HG03039 (cell line): Measurements from ENCODE around the gene SRBD1.
A peak's percentile ranks its signal among the peaks of the same experiment; 100 is the strongest.

Experiments
- ATAC-seq: cut with Tn5 transposase; IDR thresholded peaks from one replicate; pipeline ENCODE4 v1.9.1; 2021; ENCODE audit warnings: mild to moderate bottlenecking, moderate library complexity; ENCODE audit not compliant: unreplicated experiment

Gene SRBD1

GRCh38 chr2:45634223-45634622 lies 23.2 kb upstream of the SRBD1 start:
- no peak for ATAC-seq

- ATAC-seq = no peak
Measured at GRCh38 chr2:45631955-45632354, 20.9 kb upstream of the SRBD1 start.

GRCh38 chr2:45631319-45631718 lies 20.3 kb upstream of the SRBD1 start:
- no peak for ATAC-seq

GRCh38 chr2:45629971-45630370 lies 18.9 kb upstream of the SRBD1 start:
- no peak for ATAC-seq

GRCh38 chr2:45627911-45628310 lies 16.8 kb upstream of the SRBD1 start:
- no peak for ATAC-seq

GRCh38 chr2:45626387-45627221 lies 15.5 kb upstream of the SRBD1 start:
- ATAC-seq = no peak

GRCh38 chr2:45625824-45626223 lies 14.8 kb upstream of the SRBD1 start:
- ATAC-seq = no peak

GRCh38 chr2:45623098-45623497 lies 12.0 kb upstream of the SRBD1 start:
- no peak for ATAC-seq

GRCh38 chr2:45622336-45623075 lies 11.4 kb upstream of the SRBD1 start:
- ATAC-seq = no peak

- no peak for ATAC-seq
Measured at GRCh38 chr2:45617496-45617895, 6.4 kb upstream of the SRBD1 start.

GRCh38 chr2:45616658-45617411 lies 5.8 kb upstream of the SRBD1 start:
- no peak for ATAC-seq

- no peak for ATAC-seq
Measured at GRCh38 chr2:45614871-45615415, 3.9 kb upstream of the SRBD1 start.

GRCh38 chr2:45614330-45614729 lies 3.3 kb upstream of the SRBD1 start:
- ATAC-seq = no peak

GRCh38 chr2:45612731-45613130 lies 1.7 kb upstream of the SRBD1 start:
- no peak for ATAC-seq

GRCh38 chr2:45612285-45612684 lies 1.2 kb upstream of the SRBD1 start:
- no peak for ATAC-seq

GRCh38 chr2:45610281-45611019 lies 617 bp downstream of the SRBD1 start:
- peak; percentile 28 for ATAC-seq

- no peak for ATAC-seq
Measured at GRCh38 chr2:45607701-45608100, 3.4 kb downstream of the SRBD1 start.

- ATAC-seq = no peak
Measured at GRCh38 chr2:45606796-45607195, 4.3 kb downstream of the SRBD1 start.

- no peak for ATAC-seq
Measured at GRCh38 chr2:45605116-45605515, 6.0 kb downstream of the SRBD1 start.

GRCh38 chr2:45602624-45603023 lies 8.4 kb downstream of the SRBD1 start:
- no peak for ATAC-seq

- ATAC-seq = no peak
Measured at GRCh38 chr2:45598545-45598944, 12.5 kb downstream of the SRBD1 start.
